ENCODE data around the gene LHX4.
"Not testable (repeated sequence)": the region's sequence is repeated elsewhere in the genome, so short reads cannot be mapped to it uniquely, and the experiment has no call there.

Gene LHX4

GRCh38 chr1:180197231-180197630 lies 32.8 kb upstream of the LHX4 start:
- no peak for TF ChIP-seq CTCF (IDR thresholded peaks at IDR 0.05; ENCODE audit: low read depth, low read length)
- no peak overlapping the region for H3K4me3 ChIP-seq (ENCODE audit: low read depth, low read length)

DNA sequence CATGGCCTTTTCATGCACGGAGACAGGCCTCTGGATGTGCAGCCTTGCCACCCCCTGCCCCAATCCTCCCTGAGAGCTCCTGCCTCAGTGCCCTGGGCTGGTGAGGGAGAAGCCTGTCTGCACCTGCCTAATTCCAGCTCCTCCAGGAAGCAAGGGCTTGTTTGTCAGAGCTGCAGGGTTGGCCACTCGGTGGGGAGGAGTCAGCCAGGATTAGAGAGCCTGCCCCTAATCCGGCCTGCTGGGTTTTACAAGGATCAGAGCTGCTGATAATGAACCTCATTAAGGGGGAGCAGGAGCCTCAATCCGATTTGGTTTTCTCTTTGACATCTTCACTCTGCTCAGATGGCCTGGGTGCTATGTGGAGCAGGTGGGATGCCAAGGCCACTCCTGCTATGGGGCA lies 31.9 kb upstream of the LHX4 start:
- H3K4me3 ChIP-seq (ENCODE audit: low read depth, low read length) = no peak overlapping the region
- TF ChIP-seq CTCF (IDR thresholded peaks at IDR 0.05; ENCODE audit: low read depth, low read length) = no peak

DNA sequence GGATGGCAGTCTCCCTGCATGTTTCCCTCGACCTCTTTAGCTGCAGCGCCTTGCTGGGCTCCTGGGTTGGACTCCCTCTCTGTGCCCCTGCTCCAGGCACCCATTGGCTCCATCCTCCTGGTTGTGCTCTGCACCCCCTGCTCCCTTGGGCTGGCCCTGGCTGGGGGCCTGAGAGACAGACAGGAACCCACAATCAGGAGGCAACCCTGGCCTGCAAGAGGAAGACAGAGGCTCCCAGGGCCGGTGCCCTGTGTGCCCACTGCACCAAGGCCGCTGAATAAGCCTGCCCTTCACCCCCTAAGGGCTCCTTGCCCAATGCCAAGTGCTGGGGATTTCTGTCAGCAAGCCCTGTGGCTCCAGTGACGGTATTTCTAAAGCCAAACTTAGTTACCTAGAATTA lies 31.5 kb upstream of the LHX4 start:
- H3K4me3 ChIP-seq (ENCODE audit: low read depth, low read length) = no peak overlapping the region
- TF ChIP-seq CTCF (IDR thresholded peaks at IDR 0.05; ENCODE audit: low read depth, low read length) = no peak

- H3K4me3 ChIP-seq (ENCODE audit: low read depth, low read length) = no peak overlapping the region
- TF ChIP-seq CTCF (IDR thresholded peaks at IDR 0.05; ENCODE audit: low read depth, low read length) = no peak
These were observed 31.0 kb upstream of the LHX4 start for GRCh38 chr1:180199018-180199417.

DNA sequence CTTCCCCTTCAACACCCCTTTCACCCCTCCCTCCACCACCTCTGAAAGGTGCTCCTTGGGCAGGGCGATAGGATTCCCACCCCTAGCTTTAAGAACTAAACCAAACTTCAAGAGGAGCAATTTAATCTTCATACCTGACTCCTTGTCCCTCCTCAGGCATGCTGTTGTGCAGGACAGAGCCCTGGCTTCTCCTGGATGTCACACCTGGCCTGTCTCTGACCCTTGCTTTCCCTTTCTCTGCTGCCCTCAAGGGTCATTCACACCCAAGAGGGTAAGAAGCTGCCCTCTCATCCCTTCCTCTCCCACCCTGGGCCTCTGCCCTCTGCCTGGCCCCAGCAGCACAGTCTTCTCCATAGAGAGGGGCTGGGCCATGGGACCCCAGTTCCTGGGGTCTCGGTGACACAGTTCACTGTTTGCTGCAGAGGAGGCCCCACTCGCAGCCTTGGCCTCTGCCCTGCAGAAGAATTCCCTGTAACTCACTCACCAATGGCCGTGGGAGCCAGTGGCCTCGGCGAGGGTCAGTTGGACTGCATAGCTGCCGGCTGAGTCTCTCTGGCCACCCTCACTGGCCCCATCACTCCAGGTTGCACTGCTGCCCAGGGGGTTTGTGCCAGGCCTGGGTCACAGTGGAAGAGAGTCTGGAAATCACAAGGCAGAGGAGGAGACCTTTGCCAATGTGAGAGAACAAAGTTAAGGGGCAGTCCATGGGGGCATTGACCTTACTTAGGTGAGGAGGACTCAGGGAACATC lies 28.4 kb upstream of the LHX4 start:
- no peak overlapping the region for H3K4me3 ChIP-seq (ENCODE audit: low read depth, low read length)
- TF ChIP-seq CTCF (IDR thresholded peaks at IDR 0.05; ENCODE audit: low read depth, low read length) = no peak

- H3K4me3 ChIP-seq (ENCODE audit: low read depth, low read length) = not testable (repeated sequence)
These were observed 27.5 kb upstream of the LHX4 start for GRCh38 chr1:180202588-180202987.

- no peak for TF ChIP-seq CTCF (IDR thresholded peaks at IDR 0.05; ENCODE audit: low read depth, low read length)
These were observed 25.8 kb upstream of the LHX4 start for GRCh38 chr1:180204231-180204630.

GRCh38 chr1:180206581-180206980 lies 23.5 kb upstream of the LHX4 start:
- no peak overlapping the region for H3K4me3 ChIP-seq (ENCODE audit: low read depth, low read length)
- no peak for TF ChIP-seq CTCF (IDR thresholded peaks at IDR 0.05; ENCODE audit: low read depth, low read length)

More at GRCh38 chr1:180204231-180204630, 25.8 kb upstream of the LHX4 start:
- H3K4me3 ChIP-seq (ENCODE audit: low read depth, low read length) = no peak overlapping the region
